Measurements from ENCODE around the gene SLC6A14. TPM values are rescaled to one million over a fixed set of nuclear protein-coding genes. Genes with fewer than 3 reads are reported as not detected.

The SLC6A14 gene
- total RNA-seq, 1 donor from 2014 or later, result 1.1 TPM

GRCh38 chrX:116417968-116418367, 18.4 kb upstream of the SLC6A14 start:
- H3K4me1 Mint-ChIP-seq (ENCODE audit: unreplicated experiment), result no peaks in the 10 kb centered on the region
- H3K27ac Mint-ChIP-seq, result peak overlapping the region; percentile 75
- no peak for DNase-seq (ENCODE audit: extremely low spot score, unreplicated experiment)
- no peak overlapping the region for H3K4me3 Mint-ChIP-seq
- no peaks in the 10 kb centered on the region for H3K36me3 Mint-ChIP-seq
- no peaks in the 10 kb centered on the region for H3K9me3 Mint-ChIP-seq
- H3K27me3 Mint-ChIP-seq, result no peaks in the 10 kb centered on the region
- no peak for TF ChIP-seq CTCF (conservative IDR thresholded peaks at IDR 0.05)

GRCh38 chrX:116427978-116428377, 8.4 kb upstream of the SLC6A14 start:
- H3K4me1 Mint-ChIP-seq (ENCODE audit: unreplicated experiment), result no peaks in the 10 kb centered on the region
- H3K27ac Mint-ChIP-seq, result no peak overlapping the region
- no peaks in the 10 kb centered on the region for H3K36me3 Mint-ChIP-seq
- no peak for TF ChIP-seq CTCF (conservative IDR thresholded peaks at IDR 0.05)
- H3K9me3 Mint-ChIP-seq, result no peaks in the 10 kb centered on the region
- H3K4me3 Mint-ChIP-seq, result no peak overlapping the region
- H3K27me3 Mint-ChIP-seq, result no peaks in the 10 kb centered on the region
- no peak for DNase-seq (ENCODE audit: extremely low spot score, unreplicated experiment)

- Mint-ChIP-seq H3K27me3 (no peaks in the 10 kb centered on the region), H3K4me1 (ENCODE audit: unreplicated experiment) (no peaks in the 10 kb centered on the region), H3K36me3 (no peaks in the 10 kb centered on the region), H3K4me3 (no peak overlapping the region), H3K9me3 (no peaks in the 10 kb centered on the region), H3K27ac (no peak overlapping the region)
- TF ChIP-seq CTCF (conservative IDR thresholded peaks at IDR 0.05), result no peak
- DNase-seq (ENCODE audit: extremely low spot score, unreplicated experiment), result no peak
These were observed 809 bp upstream of the SLC6A14 start for GRCh38 chrX:116435597-116435996.

DNA sequence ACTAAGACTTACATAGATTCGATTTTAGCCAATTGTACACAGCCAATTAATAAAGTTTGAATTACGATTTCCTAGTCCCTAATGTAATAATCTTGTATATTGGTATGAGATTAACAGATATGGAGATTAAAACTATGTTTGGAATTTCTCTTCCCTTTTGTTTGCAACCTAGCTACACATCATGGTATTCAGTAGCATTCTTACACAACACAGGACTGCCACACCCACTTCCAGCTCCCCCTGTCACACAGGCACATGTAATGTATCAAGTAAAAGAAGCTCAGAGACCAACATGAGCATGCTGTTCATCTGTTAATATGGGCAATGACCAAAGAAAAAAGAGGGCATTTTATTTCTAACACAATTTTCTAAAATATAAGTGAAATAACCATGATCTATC, 12.8 kb downstream of the SLC6A14 start:
- no peak overlapping the region for H3K4me3 Mint-ChIP-seq
- H3K36me3 Mint-ChIP-seq, result no peaks in the 10 kb centered on the region
- H3K4me1 Mint-ChIP-seq (ENCODE audit: unreplicated experiment), result no peaks in the 10 kb centered on the region
- H3K27ac Mint-ChIP-seq, result peak overlapping the region; percentile 21
- no peaks in the 10 kb centered on the region for H3K9me3 Mint-ChIP-seq
- DNase-seq (ENCODE audit: extremely low spot score, unreplicated experiment), result no peak
- TF ChIP-seq CTCF (conservative IDR thresholded peaks at IDR 0.05), result no peak
- H3K27me3 Mint-ChIP-seq, result no peaks in the 10 kb centered on the region

- no peaks in the 10 kb centered on the region for H3K27me3 Mint-ChIP-seq
- H3K36me3 Mint-ChIP-seq, result no peaks in the 10 kb centered on the region
- H3K9me3 Mint-ChIP-seq, result no peaks in the 10 kb centered on the region
- H3K4me1 Mint-ChIP-seq (ENCODE audit: unreplicated experiment), result no peaks in the 10 kb centered on the region
- H3K27ac Mint-ChIP-seq, result no peak within 1 kb of the TSS
- H3K4me3 Mint-ChIP-seq, result no peak within 1 kb of the TSS
- no peak for DNase-seq (ENCODE audit: extremely low spot score, unreplicated experiment)
- TF ChIP-seq CTCF (conservative IDR thresholded peaks at IDR 0.05), result no peak
These were observed 26.4 kb downstream of the SLC6A14 start, which contains the start of gene CT83 for GRCh38 chrX:116462822-116463221. CT83 (minus strand) TSS chrX:116462976; CDS start chrX:116462856, 120 bp downstream.

DNA sequence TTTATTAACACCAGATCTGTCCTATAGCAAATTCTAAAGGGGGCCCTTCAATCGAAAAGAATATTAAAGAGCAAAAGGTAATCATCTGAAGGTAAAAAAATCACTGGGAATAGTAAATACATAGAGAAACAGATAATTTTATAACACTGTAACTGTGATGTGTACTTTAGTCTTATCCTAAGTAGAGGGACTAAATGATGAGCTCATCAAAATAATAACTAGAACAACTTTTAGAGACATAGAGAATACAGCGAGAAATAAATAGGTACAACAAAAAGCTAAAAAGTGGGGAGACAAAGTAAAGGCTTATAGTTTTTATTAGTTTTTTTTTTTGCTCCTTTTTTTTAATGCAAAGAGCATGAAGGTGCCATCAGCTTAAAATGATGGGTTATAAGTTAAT, 43.7 kb downstream of the SLC6A14 start:
- Mint-ChIP-seq H3K9me3 (no peaks in the 10 kb centered on the region), H3K27ac (no peak overlapping the region), H3K36me3 (no peaks in the 10 kb centered on the region), H3K27me3 (peaks cover under 1% of the 10 kb centered on the region), H3K4me3 (no peak overlapping the region), H3K4me1 (ENCODE audit: unreplicated experiment) (no peaks in the 10 kb centered on the region)
- no peak for DNase-seq (ENCODE audit: extremely low spot score, unreplicated experiment)
- TF ChIP-seq CTCF (conservative IDR thresholded peaks at IDR 0.05), result no peak

All from type B pancreatic cell (in vitro differentiated cells).